CD8-positive, alpha-beta memory T cell (primary cell): Measurements from ENCODE around the gene TMEM135. TPM values are rescaled to one million over a fixed set of nuclear protein-coding genes. Genes with fewer than 3 reads are reported as not detected.
"Not testable (repeated sequence)": the region's sequence is repeated elsewhere in the genome, so short reads cannot be mapped to it uniquely, and the experiment has no call there.

Experiments
- CTCF ChIA-PET: fragments of 350-600 bp; sonication (Branson Sonifier 250); formaldehyde crosslinking; loops from one replicate; lab custom pipeline; 2021; ENCODE audit warnings: antibody characterized with exemption; lab: Charles Lee
- POLR2A ChIA-PET: fragments of 350-600 bp; sonication (Branson Sonifier 250); formaldehyde crosslinking; loops from one replicate; lab custom pipeline; 2021; ENCODE audit warnings: antibody characterized with exemption; lab: Charles Lee
- DNase-seq, 5 donors: peaks; one replicate each; pipeline versions ENCODE4 v3.0.0 to v3.0.0-alpha.2; 2020 to 2022; ENCODE audit warnings: mixed read lengths in 1 of 5
- H3K27ac ChIP-seq: one replicate; pipeline ENCODE4 v1.7.0; 2013; ENCODE audit warnings: low read depth, mild to moderate bottlenecking, low read length, moderate library complexity
- H3K27me3 ChIP-seq: 2 replicates; pipeline ENCODE4 v1.7.0; 2013; ENCODE audit warnings: low read length, mild to moderate bottlenecking; ENCODE audit not compliant: insufficient read depth, poor library complexity, severe bottlenecking
- H3K36me3 ChIP-seq: 2 replicates; pipeline ENCODE4 v1.7.0; 2013; ENCODE audit warnings: mild to moderate bottlenecking, low read length, moderate library complexity; ENCODE audit not compliant: insufficient read depth
- H3K4me1 ChIP-seq: 2 replicates; pipeline ENCODE4 v1.7.0; 2013; ENCODE audit warnings: mild to moderate bottlenecking, low read length, moderate library complexity; ENCODE audit not compliant: insufficient read depth
- H3K4me3 ChIP-seq: 2 replicates; pipeline ENCODE4 v1.7.0; 2013; ENCODE audit warnings: mild to moderate bottlenecking, low read length
- H3K9me3 ChIP-seq: 2 replicates; pipeline ENCODE4 v1.7.0; 2013; ENCODE audit warnings: mild to moderate bottlenecking, low read length
- H3K27ac Mint-ChIP-seq, 8 donors: one replicate each; pipeline ENCODE4 v1.8.0; 2020 to 2021; ENCODE audit warnings: mixed read lengths in 8 of 8, mild to moderate bottlenecking in 6 of 8, inconsistent platforms in 3 of 8, moderate library complexity in 3 of 8
- H3K27me3 Mint-ChIP-seq, 2 donors: one replicate each; pipeline ENCODE4 v1.8.0; 2020 to 2021; ENCODE audit warnings: mixed read lengths in 2 of 2, mild to moderate bottlenecking in 1 of 2, moderate library complexity in 1 of 2
- H3K36me3 Mint-ChIP-seq, 3 donors: one replicate each; pipeline ENCODE4 v1.8.0; 2020 to 2021; ENCODE audit warnings: mixed read lengths in 3 of 3, inconsistent platforms in 1 of 3, mild to moderate bottlenecking in 1 of 3
- H3K4me1 Mint-ChIP-seq, 3 donors: one replicate each; pipeline ENCODE4 v1.8.0; 2020 to 2021; ENCODE audit warnings: mixed read lengths in 3 of 3, inconsistent platforms in 1 of 3, mild to moderate bottlenecking in 1 of 3
- H3K4me3 Mint-ChIP-seq, 7 donors: one replicate each; pipeline ENCODE4 v1.8.0; 2020 to 2021; ENCODE audit warnings: mixed read lengths in 7 of 7, mild to moderate bottlenecking in 6 of 7, moderate library complexity in 4 of 7, inconsistent platforms in 2 of 7
- H3K9me3 Mint-ChIP-seq, 5 donors: one replicate each; pipeline ENCODE4 v1.8.0; 2020 to 2022; ENCODE audit warnings: mixed read lengths in 5 of 5, mild to moderate bottlenecking in 3 of 5, moderate library complexity in 2 of 5, inconsistent platforms in 1 of 5
- polyA plus RNA-seq: library from polyadenylated mRNA; unstranded; fragments of 300-500 nt; fragmentation: Illumina TruSeq; gene quantifications from one replicate; pipeline ENCODE4 v1.2.3, GENCODE V29; 2021
- total RNA-seq, 2 experiments: library from RNA; stranded (reverse); gene quantifications; one replicate each; pipeline ENCODE4 v1.2.3, GENCODE V29; 2021

TMEM135 gene
- total and polyA plus RNA-seq, 3 experiments from 2014 or later = 5.9 to 18.8 (median 12.9) TPM

DNA sequence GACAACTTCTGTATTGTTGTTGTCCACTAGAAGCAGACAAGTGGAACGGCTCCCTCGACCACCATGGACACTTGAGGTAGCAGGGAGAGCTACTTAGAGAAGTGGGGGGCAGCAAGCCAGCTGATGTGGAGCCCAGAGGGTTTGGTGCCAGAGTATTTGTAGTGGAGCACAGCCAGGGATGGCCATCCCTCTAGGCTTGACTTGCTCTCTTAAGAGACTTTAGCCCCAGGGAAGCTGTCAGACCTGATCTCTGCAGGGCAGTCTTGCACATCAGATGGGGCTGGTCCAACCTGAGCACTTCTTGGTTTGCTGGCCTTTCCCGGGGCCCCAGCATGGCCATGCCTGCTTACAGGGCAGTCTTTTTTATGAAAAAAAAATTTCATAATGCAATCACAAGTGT is 15.0 kb upstream of the TMEM135 start:
- no peak overlapping the region for H3K27ac ChIP-seq
- peaks cover 10 to 13% of the 10 kb centered on the region in 2 donors for H3K27me3 Mint-ChIP-seq
- ChIA-PET POLR2A (no interaction called here), CTCF (interaction anchor here (1.0 kb wide), 1 partner anchor 8 kb away, joined by 4 read pairs; no protein-coding TSS in a partner anchor)
- H3K27me3 ChIP-seq = no peaks in the 10 kb centered on the region
- H3K9me3 Mint-ChIP-seq = no peaks in the 10 kb centered on the region
- no peaks in the 10 kb centered on the region for H3K4me1 ChIP-seq
- no peaks in the 10 kb centered on the region for H3K9me3 ChIP-seq
- no peaks in the 10 kb centered on the region for H3K36me3 ChIP-seq
- DNase-seq = no peak
- no peak overlapping the region for H3K27ac Mint-ChIP-seq
- no peaks in the 10 kb centered on the region for H3K4me1 Mint-ChIP-seq
- H3K36me3 Mint-ChIP-seq = peaks cover 0 to 4% (median 0%) of the 10 kb centered on the region in 3 donors
- H3K4me3 Mint-ChIP-seq = no peak overlapping the region
- H3K4me3 ChIP-seq = no peak overlapping the region

DNA sequence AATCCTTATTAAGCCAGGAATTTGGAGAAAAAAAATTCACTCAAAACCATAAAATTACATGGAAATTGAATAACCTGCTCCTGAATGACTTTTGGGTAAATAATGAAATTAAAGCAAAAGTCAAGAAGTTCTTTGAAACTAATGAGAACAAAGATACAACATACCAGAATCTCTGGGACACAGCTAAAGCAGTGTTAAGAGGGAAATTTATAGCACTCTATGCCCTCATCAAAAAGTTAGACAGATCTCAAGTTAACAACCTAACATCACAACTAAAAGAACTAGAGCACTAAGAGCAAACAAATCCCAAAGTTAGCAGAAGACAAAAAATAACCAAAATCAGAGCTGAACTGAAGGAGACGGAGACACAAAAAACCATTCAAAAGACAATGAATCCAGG is 11.3 kb upstream of the TMEM135 start:
- not testable (repeated sequence) for H3K27ac Mint-ChIP-seq

DNA sequence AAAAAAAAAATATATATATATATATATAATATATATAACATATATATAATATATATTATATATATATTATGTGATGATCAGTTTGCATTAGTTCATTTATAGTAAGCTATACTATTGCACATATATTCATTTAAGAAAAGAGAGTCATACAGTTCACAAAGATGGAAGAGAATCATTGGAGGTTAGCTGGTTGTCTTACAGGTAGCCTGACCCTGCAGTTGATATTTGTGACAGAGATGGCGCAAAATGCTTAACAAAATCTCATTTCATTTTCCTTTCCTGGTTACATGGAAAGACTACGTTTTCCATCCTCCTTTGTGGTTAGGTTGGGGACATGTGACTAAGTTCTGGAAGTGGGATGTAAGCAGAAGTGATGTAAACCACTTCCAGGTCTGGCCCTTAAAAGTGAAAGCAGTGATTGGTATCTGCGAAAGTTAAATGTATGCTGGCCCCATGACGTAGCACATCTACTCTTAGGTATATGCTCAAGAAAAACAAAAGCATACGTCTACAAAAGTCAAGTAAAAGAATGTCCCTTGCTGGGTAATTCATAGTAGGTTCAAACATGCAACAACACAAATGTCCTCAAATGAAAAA is 7.2 kb upstream of the TMEM135 start:
- no peaks in the 10 kb centered on the region for H3K9me3 ChIP-seq
- Mint-ChIP-seq H3K4me3 (peak overlapping the region in 6 of 7 donors; percentile 27 to 62 (median 58)), H3K36me3 (no peaks in the 10 kb centered on the region), H3K4me1 (peaks cover 5 to 10% (median 8%) of the 10 kb centered on the region in 3 donors), H3K27me3 (no peaks in the 10 kb centered on the region), H3K27ac (peak overlapping the region in 6 of 8 donors; percentile 1 to 67 (median 28)), H3K9me3 (no peaks in the 10 kb centered on the region)
- ChIA-PET POLR2A (interaction anchor here (0.6 to 0.7 kb wide), 2 partner anchors 132 to 301 kb away, joined by 3 to 4 read pairs; no protein-coding TSS in a partner anchor), CTCF (interaction anchor here (0.9 to 1.5 kb wide), 2 partner anchors 8 to 68 kb away, joined by 3 to 4 read pairs; no protein-coding TSS in a partner anchor)
- no peak for DNase-seq
- H3K27ac ChIP-seq = no peak overlapping the region
- no peaks in the 10 kb centered on the region for H3K36me3 ChIP-seq
- H3K27me3 ChIP-seq = no peaks in the 10 kb centered on the region
- no peak overlapping the region for H3K4me3 ChIP-seq
- no peaks in the 10 kb centered on the region for H3K4me1 ChIP-seq

More for the DNA sequence above, 11.3 kb upstream of the TMEM135 start:
- H3K36me3 Mint-ChIP-seq, H3K27ac ChIP-seq, H3K4me3 Mint-ChIP-seq, DNase-seq, H3K36me3 ChIP-seq, H3K27me3 ChIP-seq, POLR2A ChIA-PET, H3K9me3 ChIP-seq, H3K9me3 Mint-ChIP-seq, H3K4me1 ChIP-seq, H3K4me3 ChIP-seq: not testable (repeated sequence)
- H3K4me1 Mint-ChIP-seq = peaks cover 5 to 10% (median 8%) of the 10 kb centered on the region in 3 donors
- CTCF ChIA-PET = interaction anchor here (1.2 kb wide), 1 partner anchor 11 kb away, joined by 3 read pairs; the partner anchor contains the start of gene TMEM135
- H3K27me3 Mint-ChIP-seq = peaks cover 4 to 13% of the 10 kb centered on the region in 2 donors

DNA sequence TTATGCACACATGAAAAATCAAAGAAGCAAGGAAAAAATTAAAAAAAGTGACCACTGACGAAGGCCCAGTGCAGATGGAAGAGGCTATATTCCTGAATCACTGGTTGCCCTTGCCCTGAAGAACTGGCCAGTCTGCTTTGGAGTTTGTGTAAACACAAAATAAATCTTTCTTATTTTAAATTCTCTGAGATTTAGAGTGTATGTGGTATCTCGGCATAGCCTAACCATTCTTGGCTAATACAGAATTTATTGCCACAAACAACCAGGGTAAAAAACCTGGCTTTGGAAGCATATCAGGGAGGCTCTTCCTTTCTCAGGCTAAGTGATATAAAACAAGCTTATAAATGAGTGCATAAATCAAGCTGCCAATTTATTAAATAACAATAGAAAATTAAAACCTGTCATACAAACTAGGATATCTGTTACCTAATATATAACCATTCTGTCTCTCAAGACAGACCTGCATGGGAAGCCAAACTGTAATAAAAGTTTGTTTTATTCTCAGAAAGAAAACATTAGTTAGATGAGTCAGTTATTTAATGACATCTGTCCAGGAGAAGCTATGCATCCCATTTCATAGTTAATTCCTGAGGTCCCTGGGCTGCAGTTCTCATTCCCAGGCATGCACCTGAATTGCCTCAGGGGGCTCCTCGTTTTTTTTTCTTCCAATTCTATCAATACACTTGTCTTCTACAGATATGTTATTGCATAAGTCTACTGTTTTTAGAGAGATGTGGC is 6.1 kb upstream of the TMEM135 start:
- Histone ChIP-seq H3K9me3 (no peaks in the 10 kb centered on the region), H3K27ac (no peak overlapping the region), H3K4me1 (no peaks in the 10 kb centered on the region), H3K27me3 (no peaks in the 10 kb centered on the region), H3K4me3 (no peak overlapping the region), H3K36me3 (no peaks in the 10 kb centered on the region)
- H3K9me3 Mint-ChIP-seq = no peaks in the 10 kb centered on the region
- ChIA-PET CTCF (interaction anchor here (0.9 to 1.5 kb wide), 2 partner anchors 9 to 67 kb away, joined by 3 to 4 read pairs; no protein-coding TSS in a partner anchor), POLR2A (no interaction called here)
- H3K27ac Mint-ChIP-seq = no peak overlapping the region
- no peak overlapping the region for H3K4me3 Mint-ChIP-seq
- peaks cover 7 to 13% (median 12%) of the 10 kb centered on the region in 3 donors for H3K4me1 Mint-ChIP-seq
- no peaks in the 10 kb centered on the region for H3K27me3 Mint-ChIP-seq
- DNase-seq = no peak
- no peaks in the 10 kb centered on the region for H3K36me3 Mint-ChIP-seq

DNA sequence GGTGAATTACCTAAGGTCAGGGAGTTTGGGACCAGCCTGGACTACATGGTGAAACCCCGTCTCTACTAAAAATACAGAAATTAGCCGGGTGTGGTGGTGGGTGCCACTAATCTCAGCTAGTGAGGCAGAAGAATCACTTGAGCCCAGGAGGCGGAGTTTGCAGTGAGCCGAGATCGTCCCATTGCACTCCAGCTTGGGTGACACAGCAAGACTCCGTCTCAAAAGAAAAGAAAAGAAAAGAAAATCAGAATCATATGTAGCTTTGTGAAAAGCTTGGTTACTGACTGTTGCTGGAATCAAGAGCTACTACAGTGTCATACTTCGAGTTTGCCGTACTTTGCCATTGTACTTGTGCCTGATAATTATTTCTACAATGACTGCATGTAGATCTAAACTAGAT is 4.2 kb upstream of the TMEM135 start:
- no peaks in the 10 kb centered on the region for H3K9me3 Mint-ChIP-seq
- Histone ChIP-seq H3K4me3 (no peak overlapping the region), H3K27me3 (no peaks in the 10 kb centered on the region), H3K4me1 (peaks cover 8% of the 10 kb centered on the region), H3K27ac (no peak overlapping the region), H3K36me3 (no peaks in the 10 kb centered on the region), H3K9me3 (no peaks in the 10 kb centered on the region)
- ChIA-PET CTCF (no interaction called here), POLR2A (no interaction called here)
- no peaks in the 10 kb centered on the region for H3K27me3 Mint-ChIP-seq
- H3K4me3 Mint-ChIP-seq = no peak overlapping the region
- no peak for DNase-seq
- H3K27ac Mint-ChIP-seq = no peak overlapping the region
- H3K36me3 Mint-ChIP-seq = peaks cover 0 to 5% (median 0%) of the 10 kb centered on the region in 3 donors
- peaks cover 19 to 28% (median 21%) of the 10 kb centered on the region in 3 donors for H3K4me1 Mint-ChIP-seq

- Mint-ChIP-seq H3K9me3 (no peaks in the 10 kb centered on the region), H3K27me3 (no peaks in the 10 kb centered on the region), H3K27ac (peak overlapping the region in 3 of 8 donors; percentile 28 to 84 (median 60)), H3K4me3 (peak overlapping the region in 5 of 7 donors; percentile 93 to 100 (median 97)), H3K4me1 (peaks cover 35 to 44% (median 39%) of the 10 kb centered on the region in 3 donors), H3K36me3 (peaks cover 0 to 5% (median 4%) of the 10 kb centered on the region in 3 donors)
- H3K27me3 ChIP-seq = no peaks in the 10 kb centered on the region
- H3K9me3 ChIP-seq = no peaks in the 10 kb centered on the region
- ChIA-PET POLR2A (interaction anchor here (0.6 kb wide), 1 partner anchor 231 kb away, joined by 3 read pairs; no protein-coding TSS in a partner anchor), CTCF (no interaction called here)
- H3K36me3 ChIP-seq = no peaks in the 10 kb centered on the region
- H3K4me3 ChIP-seq = no peak overlapping the region
- no peak for DNase-seq
- peaks cover 26% of the 10 kb centered on the region for H3K4me1 ChIP-seq
- no peak overlapping the region for H3K27ac ChIP-seq
Observed at GRCh38 chr11:87035976-87036583, 1.7 kb upstream of the TMEM135 start.

DNA sequence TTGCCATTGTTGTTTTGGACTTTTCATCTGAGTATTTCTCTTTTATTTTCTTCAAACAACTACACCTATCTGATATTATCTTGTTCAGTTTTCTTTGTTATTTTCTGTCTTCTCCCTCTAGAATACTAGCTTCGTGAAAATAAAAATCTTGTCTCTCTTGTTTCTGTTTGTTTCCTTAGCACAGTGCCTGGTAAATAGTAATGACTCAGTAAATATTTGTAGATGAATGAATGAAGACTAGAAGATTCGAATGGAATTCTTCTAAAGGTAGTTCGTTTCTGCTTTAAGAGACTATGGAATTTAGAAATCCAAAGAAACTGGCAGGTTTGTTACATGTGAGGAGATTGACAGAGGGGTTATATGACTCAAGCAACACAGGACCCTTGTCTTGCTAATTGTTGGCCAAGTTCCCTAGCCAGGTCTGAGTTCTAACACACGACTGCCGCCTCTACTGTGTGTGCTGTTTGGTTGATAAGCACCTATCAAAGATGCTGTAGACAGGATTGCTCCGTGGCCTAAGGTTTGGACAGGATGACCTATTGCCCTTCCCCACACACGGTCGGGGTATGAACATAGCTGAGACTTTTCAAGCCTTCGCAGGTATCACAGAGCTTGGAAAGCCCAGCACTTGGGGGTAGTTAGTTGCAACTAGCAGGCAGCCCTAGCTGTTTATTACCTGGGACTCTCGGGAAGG is 831 bp upstream of the TMEM135 start:
- POLR2A ChIA-PET = interaction anchor here (1.3 kb wide), 1 partner anchor 44 kb away, joined by 6 read pairs; no protein-coding TSS in a partner anchor
- Mint-ChIP-seq H3K27ac (peak overlapping the region; percentile 28 to 91 (median 67)), H3K27me3 (no peaks in the 10 kb centered on the region), H3K4me1 (peaks cover 42 to 50% (median 47%) of the 10 kb centered on the region in 3 donors), H3K4me3 (peak overlapping the region; percentile 93 to 100 (median 97)), H3K36me3 (peaks cover 0 to 7% (median 5%) of the 10 kb centered on the region in 3 donors), H3K9me3 (no peaks in the 10 kb centered on the region)
- Histone ChIP-seq H3K9me3 (no peaks in the 10 kb centered on the region), H3K4me3 (peak overlapping the region; percentile 87), H3K4me1 (peaks cover 32% of the 10 kb centered on the region), H3K27me3 (no peaks in the 10 kb centered on the region), H3K27ac (peak overlapping the region; percentile 84), H3K36me3 (no peaks in the 10 kb centered on the region)
- DNase-seq = no peak
- CTCF ChIA-PET = interaction anchor here (1.1 to 1.5 kb wide), 4 partner anchors 10 to 82 kb away, joined by 3 to 5 read pairs (median 3); no protein-coding TSS in a partner anchor
